Lower leg skin (tissue), 3 donors: ENCODE results near the gene DCLK2.

Source experiments
- CTCF ChIP-seq, 3 donors: fragments of 450-650 bp; IDR thresholded peaks; one replicate each; pipeline ENCODE4 v1.5.1; 2016; ENCODE audit warnings: antibody characterized with exemption in 3 of 3, mild to moderate bottlenecking in 3 of 3, moderate library complexity in 2 of 3
- POLR2A ChIP-seq, 2 donors: fragments of 450-650 bp; IDR thresholded peaks; one replicate each; pipeline ENCODE4 v1.6.1; 2016 to 2017; ENCODE audit warnings: antibody characterized with exemption in 2 of 2, mild to moderate bottlenecking in 1 of 2, moderate library complexity in 1 of 2

DNA sequence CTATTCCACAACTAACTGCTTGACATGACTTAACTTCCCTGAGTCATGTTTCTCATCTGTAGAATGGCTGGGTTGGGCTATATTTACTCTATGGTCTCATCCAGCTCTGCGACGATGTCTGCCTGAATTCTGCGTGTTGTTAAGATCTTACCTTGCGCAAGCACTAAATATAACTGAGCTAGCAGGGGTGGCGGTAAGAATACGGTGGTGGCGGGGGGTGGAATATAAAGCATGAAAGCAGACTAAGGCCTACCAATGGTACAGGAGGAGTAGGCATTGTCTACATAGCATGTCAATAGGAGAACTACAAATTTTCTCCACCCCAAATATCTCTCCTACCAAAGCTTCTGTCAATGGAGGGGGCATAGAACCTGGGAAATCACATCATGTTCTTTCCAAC lies 45.7 kb upstream of the DCLK2 start:
- TF ChIP-seq CTCF (IDR thresholded peaks at IDR 0.05) (no peak), POLR2A (IDR thresholded peaks at IDR 0.05) (no peak)
